B cell (primary cell): ENCODE measurements around the gene NCKIPSD. TPM values are rescaled to one million over a fixed set of nuclear protein-coding genes. Genes with fewer than 3 reads are reported as not detected.

Source experiments
- ATAC-seq: fragments of 200-7000 bp; cut with Tn5 transposase; one replicate; pipeline ENCODE4 v1.10.0; 2021; ENCODE audit warnings: low read depth, mild to moderate bottlenecking, moderate number of reproducible peaks, moderate library complexity
- CTCF ChIA-PET: fragments of 350-600 bp; sonication (Branson Sonifier 250); formaldehyde crosslinking; loops from one replicate; lab custom pipeline; 2021; ENCODE audit warnings: antibody characterized with exemption, inconsistent platforms; lab: Charles Lee
- POLR2A ChIA-PET: fragments of 350-600 bp; sonication (Branson Sonifier 250); formaldehyde crosslinking; loops from one replicate; lab custom pipeline; 2021; ENCODE audit warnings: antibody characterized with exemption; lab: Charles Lee
- DNase-seq: peaks from one replicate; pipeline ENCODE4 v3.0.0; 2013
- H2AFZ ChIP-seq: 2 replicates; pipeline ENCODE4 v1.6.1; 2012; ENCODE audit warnings: mild to moderate bottlenecking, low read depth, low read length; ENCODE audit not compliant: insufficient read depth, poor library complexity, severe bottlenecking
- H3K27ac ChIP-seq, 2 donors: 1 replicate in 1 of 2; 2 replicates in 1 of 2; pipeline ENCODE4 v1.5.1; 2012 to 2013; ENCODE audit warnings: low read length in 2 of 2, mild to moderate bottlenecking in 2 of 2, moderate library complexity in 1 of 2
- H3K27me3 ChIP-seq, 4 experiments: fragments of 200-600 bp in 1 of 4; sonication (generic) in 1 of 4; replicated peaks in 1 of 4; 1 replicate in 2 of 4; 2 replicates in 2 of 4; pipeline versions ENCODE4 v1.6.1 to v1.7.0; 2013 to 2016; ENCODE audit warnings: low read length in 3 of 4, mild to moderate bottlenecking in 2 of 4, mixed read lengths in 1 of 4, moderate library complexity in 1 of 4; ENCODE audit not compliant: insufficient read depth in 4 of 4, control insufficient read depth in 3 of 4; ENCODE audit errors: control extremely low read depth in 1 of 4
- H3K36me3 ChIP-seq, 2 experiments: replicated peaks in 1 of 2; 1 replicate in 1 of 2; 2 replicates in 1 of 2; pipeline versions ENCODE4 v1.6.1 to v1.7.1; 2013; ENCODE audit warnings: low read length in 1 of 2; ENCODE audit not compliant: insufficient read depth in 2 of 2, control insufficient read depth in 1 of 2; ENCODE audit errors: control extremely low read depth in 1 of 2, extremely low read depth in 1 of 2
- H3K4me1 ChIP-seq, 2 donors: fragments of 200-600 bp in 1 of 2; sonication (generic) in 1 of 2; 1 replicate in 1 of 2; 2 replicates in 1 of 2; pipeline versions ENCODE4 v1.5.1 to v1.6.1; 2013 to 2017; ENCODE audit warnings: low read length in 2 of 2; ENCODE audit not compliant: control insufficient read depth in 2 of 2, insufficient read depth in 2 of 2
- H3K4me2 ChIP-seq: replicated peaks from 2 replicates; pipeline ENCODE3; 2012; ENCODE audit warnings: mild to moderate bottlenecking, low read depth, low read length; ENCODE audit not compliant: poor library complexity, severe bottlenecking
- H3K4me3 ChIP-seq, 5 experiments: fragments of 200-600 bp in 1 of 5; sonication (generic) in 1 of 5; 1 replicate in 3 of 5; 2 replicates in 2 of 5; pipeline versions ENCODE4 v1.5.1 to v1.7.0; 2011 to 2016; ENCODE audit warnings: low read length in 4 of 5, mild to moderate bottlenecking in 4 of 5, low read depth in 2 of 5, control low read depth in 1 of 5, moderate library complexity in 1 of 5; ENCODE audit not compliant: insufficient read depth in 1 of 5; ENCODE audit errors: control extremely low read depth in 1 of 5, extremely low read depth in 1 of 5
- H3K79me2 ChIP-seq: fragments of 200-600 bp; sonication (generic); one replicate; pipeline ENCODE4 v1.6.0; 2016; ENCODE audit warnings: low read length; ENCODE audit not compliant: control insufficient read depth, insufficient read depth
- H3K9ac ChIP-seq: fragments of 200-600 bp; sonication (generic); 2 replicates; pipeline ENCODE4 v1.6.1; 2017; ENCODE audit warnings: mild to moderate bottlenecking, low read length, moderate library complexity
- H3K9me3 ChIP-seq, 3 donors: one replicate each; pipeline versions ENCODE4 v1.6.1 to v1.7.1; 2013; ENCODE audit warnings: low read length in 2 of 3; ENCODE audit not compliant: control insufficient read depth in 2 of 3, insufficient read depth in 1 of 3; ENCODE audit errors: control extremely low read depth in 1 of 3
- H4K20me1 ChIP-seq: 2 replicates; pipeline ENCODE4 v1.6.0; 2012; ENCODE audit warnings: mild to moderate bottlenecking, low read length; ENCODE audit not compliant: insufficient read depth, control insufficient read depth, poor library complexity, severe bottlenecking
- H3K27ac Mint-ChIP-seq: one replicate; pipeline ENCODE4 v1.8.0; 2021; ENCODE audit warnings: mixed read lengths
- H3K27me3 Mint-ChIP-seq: one replicate; pipeline ENCODE4 v1.8.0; 2021; ENCODE audit warnings: mixed read lengths
- H3K4me1 Mint-ChIP-seq: one replicate; pipeline ENCODE4 v1.8.0; 2021; ENCODE audit warnings: mixed read lengths
- H3K4me3 Mint-ChIP-seq: one replicate; pipeline ENCODE4 v1.8.0; 2021; ENCODE audit warnings: mixed read lengths
- H3K9me3 Mint-ChIP-seq: one replicate; pipeline ENCODE4 v1.8.0; 2022; ENCODE audit warnings: mixed read lengths; ENCODE audit not compliant: insufficient read depth
- EZH2 ChIP-seq: IDR thresholded peaks from 2 replicates; pipeline ENCODE4 v1.6.1; 2012; ENCODE audit warnings: borderline replicate concordance, low read depth, mild to moderate bottlenecking, moderate library complexity, low read length; ENCODE audit not compliant: insufficient read depth, poor library complexity, severe bottlenecking
- WGBS: methylation state at CpG from one replicate; pipeline ENCODE4 v1.1.5; 2013; ENCODE audit warnings: missing lambda C conversion rate; ENCODE audit not compliant: insufficient coverage; 5-methylcytosine and 5-hydroxymethylcytosine counted together
- intact Hi-C: fragments of 100-400 bp; cut with micrococcal nuclease; formaldehyde crosslinking; loops from one replicate; pipeline ENCODE4 v1.10.0; 2022
- polyA plus RNA-seq: library from polyadenylated mRNA; depleted of rRNA; stranded (reverse); fragments of >200 nt; gene quantifications from 2 replicates; pipeline ENCODE4 v1.2.3, GENCODE V29; 2012
- total RNA-seq, 2 donors: library from RNA; stranded (reverse); fragments of 120-200 nt in 1 of 2; gene quantifications; 1 replicate in 1 of 2; 2 replicates in 1 of 2; pipeline versions ENCODE4 v1.2.3 to v1.2.4, GENCODE V29; 2013 to 2022
- TF ChIP-seq, protein P1 (sequence below): fragments of 200-600 bp; IDR thresholded peaks from one replicate; pipeline ENCODE4 v1.8.0; 2022; ENCODE audit warnings: antibody characterized with exemption, mild to moderate bottlenecking

The NCKIPSD gene
- total and polyA plus RNA-seq, 2 donors (not counting 1 experiment from before 2014, with no cell fraction given), result 19.1 to 24.6 TPM

DNA sequence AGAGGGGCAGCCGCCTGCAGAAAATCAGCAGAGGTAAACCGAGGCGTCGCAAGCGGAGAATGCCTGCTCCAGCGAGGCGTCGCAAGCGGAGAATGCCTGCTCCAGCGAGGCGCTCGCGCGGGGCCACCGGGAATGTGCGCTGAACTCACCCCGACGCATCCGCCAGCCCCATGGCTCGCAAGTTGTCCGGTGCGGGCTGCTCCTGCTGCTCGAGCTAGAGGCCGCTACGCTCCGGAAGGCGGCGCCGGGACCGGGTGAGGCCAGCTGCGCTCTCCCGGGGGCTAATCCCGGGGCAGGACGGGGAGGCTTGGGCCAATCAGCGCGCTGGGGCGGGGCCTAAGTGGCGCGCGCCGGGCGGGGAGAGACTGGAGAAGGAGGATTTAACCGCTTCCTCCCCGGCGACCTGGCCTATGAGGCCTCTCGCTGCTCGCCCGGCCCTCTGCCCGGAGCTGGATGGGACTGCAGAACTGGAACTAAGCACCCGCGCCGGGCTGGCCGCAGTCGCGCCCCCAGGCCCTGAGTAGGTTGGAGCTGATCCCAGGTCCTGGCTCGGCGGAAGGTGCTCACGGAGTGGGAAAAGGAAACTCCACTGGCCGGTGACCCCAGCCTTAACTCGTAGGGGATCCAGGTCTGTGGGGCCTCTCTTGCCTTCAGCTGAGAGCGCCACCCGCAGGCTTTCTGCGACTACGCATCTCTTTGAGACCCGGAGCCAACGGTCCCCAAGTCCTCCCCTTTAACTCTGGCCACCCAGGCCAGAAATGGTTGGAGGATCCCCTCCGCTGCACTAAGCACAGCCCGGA is 50.3 kb downstream of the NCKIPSD start, which contains the start of gene SLC26A6:
Gene SLC26A6 (minus strand): TSS at position 240 of the 800 bp plus-strand sequence. CDS start 68 bp downstream, at position 172.
- Mint-ChIP-seq H3K9me3 (no peaks in the 10 kb centered on the region), H3K27me3 (no peaks in the 10 kb centered on the region), H3K4me3 (peak within 1 kb of the TSS; percentile 89), H3K27ac (peak within 1 kb of the TSS; percentile 61), H3K4me1 (peaks cover 13% of the 10 kb centered on the region)
- TF ChIP-seq EZH2, result no peak
- TF ChIP-seq, protein P1, sequence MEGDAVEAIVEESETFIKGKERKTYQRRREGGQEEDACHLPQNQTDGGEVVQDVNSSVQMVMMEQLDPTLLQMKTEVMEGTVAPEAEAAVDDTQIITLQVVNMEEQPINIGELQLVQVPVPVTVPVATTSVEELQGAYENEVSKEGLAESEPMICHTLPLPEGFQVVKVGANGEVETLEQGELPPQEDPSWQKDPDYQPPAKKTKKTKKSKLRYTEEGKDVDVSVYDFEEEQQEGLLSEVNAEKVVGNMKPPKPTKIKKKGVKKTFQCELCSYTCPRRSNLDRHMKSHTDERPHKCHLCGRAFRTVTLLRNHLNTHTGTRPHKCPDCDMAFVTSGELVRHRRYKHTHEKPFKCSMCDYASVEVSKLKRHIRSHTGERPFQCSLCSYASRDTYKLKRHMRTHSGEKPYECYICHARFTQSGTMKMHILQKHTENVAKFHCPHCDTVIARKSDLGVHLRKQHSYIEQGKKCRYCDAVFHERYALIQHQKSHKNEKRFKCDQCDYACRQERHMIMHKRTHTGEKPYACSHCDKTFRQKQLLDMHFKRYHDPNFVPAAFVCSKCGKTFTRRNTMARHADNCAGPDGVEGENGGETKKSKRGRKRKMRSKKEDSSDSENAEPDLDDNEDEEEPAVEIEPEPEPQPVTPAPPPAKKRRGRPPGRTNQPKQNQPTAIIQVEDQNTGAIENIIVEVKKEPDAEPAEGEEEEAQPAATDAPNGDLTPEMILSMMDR, result peak; percentile 28
- no peaks in the 10 kb centered on the region for H4K20me1 ChIP-seq
- H3K9ac ChIP-seq, result peak within 1 kb of the TSS; percentile 80
- no peaks in the 10 kb centered on the region for H3K79me2 ChIP-seq
- peak within 1 kb of the TSS; percentile 95 for H2AFZ ChIP-seq
- ATAC-seq (peak; percentile 98), DNase-seq (peak; percentile 89)
- H3K36me3 ChIP-seq, result no peaks in the 10 kb centered on the region
- H3K9me3 ChIP-seq, result no peaks in the 10 kb centered on the region
- H3K27me3 ChIP-seq, result no peaks in the 10 kb centered on the region
- H3K4me2 ChIP-seq, result peak within 1 kb of the TSS; percentile 98
- POLR2A ChIA-PET, result interaction anchor here (0.6 to 1.2 kb wide), 3 partner anchors 22 to 459 kb away, joined by 3 to 9 read pairs (median 3); partner anchors contain the start of gene QRICH1
- H3K4me3 ChIP-seq, result peak within 1 kb of the TSS; percentile 48 to 84 (median 77)
- CTCF ChIA-PET, result interaction anchor here (0.9 to 1.8 kb wide), 6 partner anchors 21 to 235 kb away, joined by 3 to 7 read pairs (median 4); partner anchors contain the start of genes NCKIPSD and UQCRC1
- H3K4me1 ChIP-seq, result peaks cover 11 to 17% of the 10 kb centered on the region in 2 donors
- intact Hi-C loops, result loop anchor here (1.0 to 2.0 kb wide), 4 partner anchors 21 to 163 kb away; partner anchors contain the start of gene UQCRC1
- H3K27ac ChIP-seq, result peak within 1 kb of the TSS in 1 of 2 donors; percentile 49
- under 1% methylated on average over 68 of the region's 68 CpGs for WGBS
